Measurements from ENCODE around the gene UNC13D. TPM values are rescaled to one million over a fixed set of nuclear protein-coding genes. Genes with fewer than 3 reads are reported as not detected.

Gene UNC13D
- total and polyA plus RNA-seq, 9 of the 15 experiments (the other 6 are each of a cell fraction or from before 2014, with no cell fraction given): 0.86 to 244 (median 69.2) TPM

- TF ChIP-seq POLR2AphosphoS5 (IDR thresholded peaks at IDR 0.05; ENCODE audit: control insufficient read depth, insufficient read depth, low read depth, low read length): peak; percentile 46
- no peak for TF ChIP-seq CHD1 (IDR thresholded peaks at IDR 0.05; ENCODE audit: low read length)
- TF ChIP-seq RFX7 (CRISPR knock-in tag; IDR thresholded peaks at IDR 0.05): peak; percentile 75; the same call in 1 of the 2 replicates
- TF ChIP-seq CBX3 (IDR thresholded peaks at IDR 0.05; ENCODE audit: borderline replicate concordance in 1 of 2, low read length in 2 of 2): no peak
- TF ChIP-seq YBX1 (IDR thresholded peaks at IDR 0.05): no peak
- TF ChIP-seq HNRNPL (IDR thresholded peaks at IDR 0.05; ENCODE audit: low read depth, low read length): no peak
- TF ChIP-seq ATF7 (IDR thresholded peaks at IDR 0.05): peak; percentile 97
- no peak for TF ChIP-seq NFXL1 (CRISPR knock-in tag; IDR thresholded peaks at IDR 0.05)
- peak in 1 of 3 experiments; percentile 10 for TF ChIP-seq YY1 (IDR thresholded peaks at IDR 0.05; ENCODE audit: borderline replicate concordance in 1 of 3, control insufficient read depth in 1 of 3, extremely low read depth in 1 of 3, insufficient read depth in 3 of 3, insufficient read length in 1 of 3, insufficient replicate concordance in 2 of 3, low read depth in 1 of 3, low read length in 2 of 3)
- no peak for TF ChIP-seq ZNF23 (CRISPR knock-in tag; IDR thresholded peaks at IDR 0.05)
- no peak for TF ChIP-seq HNRNPH1 (optimal IDR thresholded peaks at IDR 0.05; ENCODE audit: low read depth, low read length)
- no peak for TF ChIP-seq ZNF133 (CRISPR knock-in tag; IDR thresholded peaks at IDR 0.05)
- TF ChIP-seq THAP7 (CRISPR knock-in tag; IDR thresholded peaks at IDR 0.05): no peak
- peak; percentile 59 for TF ChIP-seq EGR1 (conservative IDR thresholded peaks at IDR 0.05)
- no peak for TF ChIP-seq SIN3A (IDR thresholded peaks at IDR 0.05; ENCODE audit: borderline replicate concordance in 2 of 2, control insufficient read depth in 1 of 2, low read depth in 2 of 2, low read length in 2 of 2)
- no peak for TF ChIP-seq SUPT5H (IDR thresholded peaks at IDR 0.05)
- no peak for TF ChIP-seq KAT8 (IDR thresholded peaks at IDR 0.05; ENCODE audit: low read depth)
- no peak; the same call in 1 of the 2 replicates for TF ChIP-seq ZBTB1 (CRISPR knock-in tag; IDR thresholded peaks at IDR 0.05; ENCODE audit: borderline replicate concordance, low read depth)
- TF ChIP-seq GTF2E2 (tag; IDR thresholded peaks at IDR 0.05): no peak
- TF ChIP-seq WHSC1 (IDR thresholded peaks at IDR 0.05; ENCODE audit: low read length): no peak
- no peak; the same call in 1 of the 2 replicates for TF ChIP-seq VEZF1 (CRISPR knock-in tag; IDR thresholded peaks at IDR 0.05)
- peak; percentile 72; the same call in 1 of the 2 replicates for TF ChIP-seq SREBF1 (IDR thresholded peaks at IDR 0.05; ENCODE audit: borderline replicate concordance, low read depth, low read length)
- TF ChIP-seq E2F4 (CRISPR knock-in tag; IDR thresholded peaks at IDR 0.05; ENCODE audit: low read depth): no peak
- TF ChIP-seq NFRKB (IDR thresholded peaks at IDR 0.05; ENCODE audit: low read depth): no peak
- peak; percentile 100 for TF ChIP-seq CXXC5 (CRISPR knock-in tag; IDR thresholded peaks at IDR 0.05)
- no peak for TF ChIP-seq FUS (optimal IDR thresholded peaks at IDR 0.05; ENCODE audit: low read depth, low read length)
- no peak for TF ChIP-seq TBL1XR1 (IDR thresholded peaks at IDR 0.05; ENCODE audit: low read length in 2 of 2)
- no peak for TF ChIP-seq NCOA1 (IDR thresholded peaks at IDR 0.05; ENCODE audit: low read depth)
Measured at GRCh38 chr17:75784473-75785015, 59.7 kb downstream of the UNC13D start, which contains the start of gene UNK (continued).
